HEK293 (cell line): ENCODE measurements around the gene LRP1B.

Experiments used
- BCL11B ChIP-seq: fragments of 450-650 bp; formaldehyde crosslinking; IDR thresholded peaks from 2 replicates; pipeline ENCODE4 v1.5.1; 2016; ENCODE audit warnings: low read depth, missing biosample characterization, missing genetic modification characterization
- GFI1B ChIP-seq: fragments of 450-650 bp; formaldehyde crosslinking; IDR thresholded peaks from 2 replicates; pipeline ENCODE4 v1.5.1; 2016; ENCODE audit warnings: missing biosample characterization, missing genetic modification characterization
- MEIS1 ChIP-seq: sonication (generic); formaldehyde crosslinking; IDR thresholded peaks from 2 replicates; pipeline ENCODE4 v1.8.1; 2022; ENCODE audit warnings: missing genetic modification reagents, mild to moderate bottlenecking, borderline replicate concordance
- MZF1 ChIP-seq: fragments of 450-650 bp; formaldehyde crosslinking; IDR thresholded peaks from 2 replicates; pipeline ENCODE4 v1.5.1; 2017; ENCODE audit warnings: missing biosample characterization, missing genetic modification characterization, borderline replicate concordance
- SALL2 ChIP-seq: fragments of 450-650 bp; formaldehyde crosslinking; IDR thresholded peaks from 2 replicates; pipeline ENCODE4 v1.5.0; 2017; ENCODE audit warnings: missing biosample characterization, mild to moderate bottlenecking, missing genetic modification characterization, borderline replicate concordance
- SP3 ChIP-seq: fragments of 450-650 bp; formaldehyde crosslinking; IDR thresholded peaks from 2 replicates; pipeline ENCODE4 v1.5.1; 2016; ENCODE audit warnings: missing biosample characterization, missing genetic modification characterization
- YY2 ChIP-seq: fragments of 450-650 bp; formaldehyde crosslinking; IDR thresholded peaks from 2 replicates; pipeline ENCODE4 v1.5.1; 2016; ENCODE audit warnings: missing biosample characterization, missing genetic modification characterization
- ZBTB17 ChIP-seq: fragments of 450-650 bp; formaldehyde crosslinking; IDR thresholded peaks from 2 replicates; pipeline ENCODE4 v1.5.1; 2016; ENCODE audit warnings: missing biosample characterization, missing genetic modification characterization
- ZNF112 ChIP-seq: fragments of 450-650 bp; formaldehyde crosslinking; IDR thresholded peaks from 2 replicates; pipeline ENCODE4 v1.5.0; 2017; ENCODE audit warnings: missing biosample characterization, missing genetic modification characterization
- ZNF202 ChIP-seq: fragments of 450-650 bp; formaldehyde crosslinking; IDR thresholded peaks from 2 replicates; pipeline ENCODE4 v1.5.1; 2016; ENCODE audit warnings: missing biosample characterization, missing genetic modification characterization, borderline replicate concordance
- ZNF335 ChIP-seq: fragments of 450-650 bp; formaldehyde crosslinking; conservative IDR thresholded peaks from 2 replicates; pipeline ENCODE4 v1.5.1; 2016; ENCODE audit warnings: missing biosample characterization, missing genetic modification characterization
- ZNF366 ChIP-seq: fragments of 450-650 bp; formaldehyde crosslinking; conservative IDR thresholded peaks from 2 replicates; pipeline ENCODE4 v1.5.1; 2016; ENCODE audit warnings: missing biosample characterization, missing genetic modification characterization
- ZNF48 ChIP-seq: fragments of 450-650 bp; formaldehyde crosslinking; IDR thresholded peaks from 2 replicates; pipeline ENCODE4 v1.5.1; 2016; ENCODE audit warnings: missing biosample characterization, missing genetic modification characterization
- ZNF501 ChIP-seq: fragments of 450-650 bp; formaldehyde crosslinking; IDR thresholded peaks from 2 replicates; pipeline ENCODE4 v1.5.1; 2016; ENCODE audit warnings: missing biosample characterization, missing genetic modification characterization
- ZNF621 ChIP-seq: fragments of 450-650 bp; formaldehyde crosslinking; IDR thresholded peaks from 2 replicates; pipeline ENCODE4 v1.5.1; 2017; ENCODE audit warnings: missing biosample characterization, missing genetic modification characterization
- ZNF626 ChIP-seq: fragments of 450-650 bp; sonication (Bioruptor Pico); formaldehyde crosslinking; IDR thresholded peaks from 2 replicates; pipeline ENCODE4 v1.5.1; 2018; ENCODE audit warnings: missing biosample characterization, missing genetic modification characterization, inconsistent platforms
- ZNF658 ChIP-seq: fragments of 450-650 bp; formaldehyde crosslinking; IDR thresholded peaks from 2 replicates; pipeline ENCODE4; 2016; ENCODE audit warnings: missing biosample characterization, missing genetic modification characterization
- ZNF76 ChIP-seq: fragments of 450-650 bp; formaldehyde crosslinking; IDR thresholded peaks from 2 replicates; pipeline ENCODE4; 2016; ENCODE audit warnings: low read depth, missing biosample characterization, missing genetic modification characterization, borderline replicate concordance
- ZNF768 ChIP-seq: fragments of 450-650 bp; formaldehyde crosslinking; IDR thresholded peaks from 2 replicates; pipeline ENCODE4 v1.5.1; 2018; ENCODE audit warnings: missing biosample characterization, mild to moderate bottlenecking, missing genetic modification characterization
- ZNF792 ChIP-seq: fragments of 450-650 bp; formaldehyde crosslinking; IDR thresholded peaks from 2 replicates; pipeline ENCODE4 v1.5.1; 2016; ENCODE audit warnings: missing biosample characterization, missing genetic modification characterization
- ZSCAN30 ChIP-seq: fragments of 450-650 bp; IDR thresholded peaks from 2 replicates; pipeline ENCODE4 v1.5.1; 2018; ENCODE audit warnings: missing biosample characterization, mild to moderate bottlenecking, missing genetic modification characterization, moderate library complexity
- TF ChIP-seq, protein P1 (sequence below): fragments of 450-650 bp; formaldehyde crosslinking; IDR thresholded peaks from 2 replicates; pipeline ENCODE4 v1.5.1; 2016; ENCODE audit warnings: missing biosample characterization, missing genetic modification characterization
- TF ChIP-seq, protein P2 (sequence below): fragments of 450-650 bp; formaldehyde crosslinking; IDR thresholded peaks from 2 replicates; pipeline ENCODE4 v1.5.1; 2017; ENCODE audit warnings: missing biosample characterization, missing genetic modification characterization
- TF ChIP-seq, protein P3 (sequence below): fragments of 450-650 bp; formaldehyde crosslinking; IDR thresholded peaks from 2 replicates; pipeline ENCODE4 v1.5.1; 2016; ENCODE audit warnings: missing biosample characterization, missing genetic modification characterization
- TF ChIP-seq, protein P4 (sequence below): fragments of 450-650 bp; IDR thresholded peaks from 2 replicates; pipeline ENCODE4 v1.5.1; 2018; ENCODE audit warnings: missing biosample characterization, mild to moderate bottlenecking, missing genetic modification characterization
- TF ChIP-seq, protein P5 (sequence below): fragments of 450-650 bp; formaldehyde crosslinking; IDR thresholded peaks from 2 replicates; pipeline ENCODE4 v1.5.1; 2016; ENCODE audit warnings: missing biosample characterization, missing genetic modification characterization
- TF ChIP-seq, protein P6 (sequence below): fragments of 450-650 bp; formaldehyde crosslinking; IDR thresholded peaks from 2 replicates; pipeline ENCODE4 v1.5.1; 2016; ENCODE audit warnings: missing biosample characterization, missing genetic modification characterization

Gene LRP1B

DNA sequence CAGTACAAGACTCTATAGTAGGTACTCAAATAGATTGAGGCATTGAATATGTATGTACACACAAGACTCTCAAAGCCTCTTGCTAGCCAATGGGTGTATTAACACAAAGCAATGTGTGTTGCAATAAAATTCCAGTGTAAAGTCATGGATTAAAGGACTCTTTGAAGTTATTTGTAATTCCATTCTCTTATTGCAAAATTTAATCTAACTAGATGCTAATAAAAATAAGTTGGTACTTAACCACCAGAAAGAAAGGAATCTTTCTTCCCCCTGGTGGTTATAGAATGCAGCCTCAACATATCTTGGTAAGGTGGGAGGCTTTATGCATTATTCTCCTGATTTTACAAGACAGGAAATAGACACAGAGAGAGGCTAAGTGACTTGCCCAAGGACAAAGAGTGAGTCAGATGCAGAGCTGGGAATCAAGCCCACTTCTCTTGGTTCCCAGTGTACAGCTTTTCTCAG lies 18.0 kb downstream of the LRP1B start (continued):
- no peak for TF ChIP-seq ZNF112 (tag by site-specific recombination)
- no peak for TF ChIP-seq MEIS1 (CRISPR knock-in tag)
- TF ChIP-seq, protein P1, sequence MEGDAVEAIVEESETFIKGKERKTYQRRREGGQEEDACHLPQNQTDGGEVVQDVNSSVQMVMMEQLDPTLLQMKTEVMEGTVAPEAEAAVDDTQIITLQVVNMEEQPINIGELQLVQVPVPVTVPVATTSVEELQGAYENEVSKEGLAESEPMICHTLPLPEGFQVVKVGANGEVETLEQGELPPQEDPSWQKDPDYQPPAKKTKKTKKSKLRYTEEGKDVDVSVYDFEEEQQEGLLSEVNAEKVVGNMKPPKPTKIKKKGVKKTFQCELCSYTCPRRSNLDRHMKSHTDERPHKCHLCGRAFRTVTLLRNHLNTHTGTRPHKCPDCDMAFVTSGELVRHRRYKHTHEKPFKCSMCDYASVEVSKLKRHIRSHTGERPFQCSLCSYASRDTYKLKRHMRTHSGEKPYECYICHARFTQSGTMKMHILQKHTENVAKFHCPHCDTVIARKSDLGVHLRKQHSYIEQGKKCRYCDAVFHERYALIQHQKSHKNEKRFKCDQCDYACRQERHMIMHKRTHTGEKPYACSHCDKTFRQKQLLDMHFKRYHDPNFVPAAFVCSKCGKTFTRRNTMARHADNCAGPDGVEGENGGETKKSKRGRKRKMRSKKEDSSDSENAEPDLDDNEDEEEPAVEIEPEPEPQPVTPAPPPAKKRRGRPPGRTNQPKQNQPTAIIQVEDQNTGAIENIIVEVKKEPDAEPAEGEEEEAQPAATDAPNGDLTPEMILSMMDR (tag by site-specific recombination) = peak; percentile 34; the same call in 1 of the 2 replicates
- TF ChIP-seq, protein P2, sequence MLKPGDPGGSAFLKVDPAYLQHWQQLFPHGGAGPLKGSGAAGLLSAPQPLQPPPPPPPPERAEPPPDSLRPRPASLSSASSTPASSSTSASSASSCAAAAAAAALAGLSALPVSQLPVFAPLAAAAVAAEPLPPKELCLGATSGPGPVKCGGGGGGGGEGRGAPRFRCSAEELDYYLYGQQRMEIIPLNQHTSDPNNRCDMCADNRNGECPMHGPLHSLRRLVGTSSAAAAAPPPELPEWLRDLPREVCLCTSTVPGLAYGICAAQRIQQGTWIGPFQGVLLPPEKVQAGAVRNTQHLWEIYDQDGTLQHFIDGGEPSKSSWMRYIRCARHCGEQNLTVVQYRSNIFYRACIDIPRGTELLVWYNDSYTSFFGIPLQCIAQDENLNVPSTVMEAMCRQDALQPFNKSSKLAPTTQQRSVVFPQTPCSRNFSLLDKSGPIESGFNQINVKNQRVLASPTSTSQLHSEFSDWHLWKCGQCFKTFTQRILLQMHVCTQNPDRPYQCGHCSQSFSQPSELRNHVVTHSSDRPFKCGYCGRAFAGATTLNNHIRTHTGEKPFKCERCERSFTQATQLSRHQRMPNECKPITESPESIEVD (tag by site-specific recombination) = peak; percentile 51
- peak; percentile 39; the same call in 1 of the 2 replicates for TF ChIP-seq MZF1 (tag by site-specific recombination)
- TF ChIP-seq, protein P3, sequence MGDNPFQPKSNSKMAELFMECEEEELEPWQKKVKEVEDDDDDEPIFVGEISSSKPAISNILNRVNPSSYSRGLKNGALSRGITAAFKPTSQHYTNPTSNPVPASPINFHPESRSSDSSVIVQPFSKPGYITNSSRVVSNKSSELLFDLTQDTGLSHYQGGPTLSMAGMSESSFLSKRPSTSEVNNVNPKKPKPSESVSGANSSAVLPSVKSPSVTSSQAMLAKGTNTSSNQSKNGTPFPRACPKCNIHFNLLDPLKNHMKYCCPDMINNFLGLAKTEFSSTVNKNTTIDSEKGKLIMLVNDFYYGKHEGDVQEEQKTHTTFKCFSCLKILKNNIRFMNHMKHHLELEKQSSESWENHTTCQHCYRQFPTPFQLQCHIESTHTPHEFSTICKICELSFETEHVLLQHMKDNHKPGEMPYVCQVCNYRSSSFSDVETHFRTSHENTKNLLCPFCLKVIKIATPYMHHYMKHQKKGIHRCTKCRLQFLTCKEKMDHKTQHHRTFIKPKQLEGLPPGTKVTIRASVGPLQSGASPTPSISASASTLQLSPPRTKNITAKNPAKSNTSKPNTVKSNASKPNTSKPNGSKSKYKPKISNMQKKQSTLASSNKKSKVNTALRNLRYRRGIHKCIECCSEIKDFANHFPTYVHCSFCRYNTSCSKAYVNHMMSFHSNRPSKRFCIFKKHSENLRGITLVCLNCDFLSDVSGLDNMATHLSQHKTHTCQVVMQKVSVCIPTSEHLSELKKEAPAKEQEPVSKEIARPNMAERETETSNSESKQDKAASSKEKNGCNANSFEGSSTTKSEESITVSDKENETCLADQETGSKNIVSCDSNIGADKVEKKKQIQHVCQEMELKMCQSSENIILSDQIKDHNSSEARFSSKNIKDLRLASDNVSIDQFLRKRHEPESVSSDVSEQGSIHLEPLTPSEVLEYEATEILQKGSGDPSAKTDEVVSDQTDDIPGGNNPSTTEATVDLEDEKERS (tag by site-specific recombination) = no peak
- no peak for TF ChIP-seq YY2
- TF ChIP-seq ZNF792 = no peak
- TF ChIP-seq, protein P4, sequence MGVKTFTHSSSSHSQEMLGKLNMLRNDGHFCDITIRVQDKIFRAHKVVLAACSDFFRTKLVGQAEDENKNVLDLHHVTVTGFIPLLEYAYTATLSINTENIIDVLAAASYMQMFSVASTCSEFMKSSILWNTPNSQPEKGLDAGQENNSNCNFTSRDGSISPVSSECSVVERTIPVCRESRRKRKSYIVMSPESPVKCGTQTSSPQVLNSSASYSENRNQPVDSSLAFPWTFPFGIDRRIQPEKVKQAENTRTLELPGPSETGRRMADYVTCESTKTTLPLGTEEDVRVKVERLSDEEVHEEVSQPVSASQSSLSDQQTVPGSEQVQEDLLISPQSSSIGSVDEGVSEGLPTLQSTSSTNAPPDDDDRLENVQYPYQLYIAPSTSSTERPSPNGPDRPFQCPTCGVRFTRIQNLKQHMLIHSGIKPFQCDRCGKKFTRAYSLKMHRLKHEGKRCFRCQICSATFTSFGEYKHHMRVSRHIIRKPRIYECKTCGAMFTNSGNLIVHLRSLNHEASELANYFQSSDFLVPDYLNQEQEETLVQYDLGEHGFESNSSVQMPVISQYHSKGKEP (tag by site-specific recombination) = peak; percentile 43; the same call in 1 of the 2 replicates
- TF ChIP-seq, protein P5, sequence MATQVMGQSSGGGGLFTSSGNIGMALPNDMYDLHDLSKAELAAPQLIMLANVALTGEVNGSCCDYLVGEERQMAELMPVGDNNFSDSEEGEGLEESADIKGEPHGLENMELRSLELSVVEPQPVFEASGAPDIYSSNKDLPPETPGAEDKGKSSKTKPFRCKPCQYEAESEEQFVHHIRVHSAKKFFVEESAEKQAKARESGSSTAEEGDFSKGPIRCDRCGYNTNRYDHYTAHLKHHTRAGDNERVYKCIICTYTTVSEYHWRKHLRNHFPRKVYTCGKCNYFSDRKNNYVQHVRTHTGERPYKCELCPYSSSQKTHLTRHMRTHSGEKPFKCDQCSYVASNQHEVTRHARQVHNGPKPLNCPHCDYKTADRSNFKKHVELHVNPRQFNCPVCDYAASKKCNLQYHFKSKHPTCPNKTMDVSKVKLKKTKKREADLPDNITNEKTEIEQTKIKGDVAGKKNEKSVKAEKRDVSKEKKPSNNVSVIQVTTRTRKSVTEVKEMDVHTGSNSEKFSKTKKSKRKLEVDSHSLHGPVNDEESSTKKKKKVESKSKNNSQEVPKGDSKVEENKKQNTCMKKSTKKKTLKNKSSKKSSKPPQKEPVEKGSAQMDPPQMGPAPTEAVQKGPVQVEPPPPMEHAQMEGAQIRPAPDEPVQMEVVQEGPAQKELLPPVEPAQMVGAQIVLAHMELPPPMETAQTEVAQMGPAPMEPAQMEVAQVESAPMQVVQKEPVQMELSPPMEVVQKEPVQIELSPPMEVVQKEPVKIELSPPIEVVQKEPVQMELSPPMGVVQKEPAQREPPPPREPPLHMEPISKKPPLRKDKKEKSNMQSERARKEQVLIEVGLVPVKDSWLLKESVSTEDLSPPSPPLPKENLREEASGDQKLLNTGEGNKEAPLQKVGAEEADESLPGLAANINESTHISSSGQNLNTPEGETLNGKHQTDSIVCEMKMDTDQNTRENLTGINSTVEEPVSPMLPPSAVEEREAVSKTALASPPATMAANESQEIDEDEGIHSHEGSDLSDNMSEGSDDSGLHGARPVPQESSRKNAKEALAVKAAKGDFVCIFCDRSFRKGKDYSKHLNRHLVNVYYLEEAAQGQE (tag by site-specific recombination) = no peak
- no peak for TF ChIP-seq ZSCAN30
- TF ChIP-seq, protein P6, sequence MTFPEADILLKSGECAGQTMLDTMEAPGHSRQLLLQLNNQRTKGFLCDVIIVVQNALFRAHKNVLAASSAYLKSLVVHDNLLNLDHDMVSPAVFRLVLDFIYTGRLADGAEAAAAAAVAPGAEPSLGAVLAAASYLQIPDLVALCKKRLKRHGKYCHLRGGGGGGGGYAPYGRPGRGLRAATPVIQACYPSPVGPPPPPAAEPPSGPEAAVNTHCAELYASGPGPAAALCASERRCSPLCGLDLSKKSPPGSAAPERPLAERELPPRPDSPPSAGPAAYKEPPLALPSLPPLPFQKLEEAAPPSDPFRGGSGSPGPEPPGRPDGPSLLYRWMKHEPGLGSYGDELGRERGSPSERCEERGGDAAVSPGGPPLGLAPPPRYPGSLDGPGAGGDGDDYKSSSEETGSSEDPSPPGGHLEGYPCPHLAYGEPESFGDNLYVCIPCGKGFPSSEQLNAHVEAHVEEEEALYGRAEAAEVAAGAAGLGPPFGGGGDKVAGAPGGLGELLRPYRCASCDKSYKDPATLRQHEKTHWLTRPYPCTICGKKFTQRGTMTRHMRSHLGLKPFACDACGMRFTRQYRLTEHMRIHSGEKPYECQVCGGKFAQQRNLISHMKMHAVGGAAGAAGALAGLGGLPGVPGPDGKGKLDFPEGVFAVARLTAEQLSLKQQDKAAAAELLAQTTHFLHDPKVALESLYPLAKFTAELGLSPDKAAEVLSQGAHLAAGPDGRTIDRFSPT = no peak
- no peak for TF ChIP-seq ZNF626
- no peak for TF ChIP-seq SALL2
- TF ChIP-seq ZNF48 (tag by site-specific recombination) = no peak
- TF ChIP-seq ZNF366 (tag by site-specific recombination) = 0 out of 2 replicates have a peak, but pooled peaks have one; percentile 43
- TF ChIP-seq ZNF621 (tag by site-specific recombination) = no peak
- TF ChIP-seq BCL11B (tag by site-specific recombination) = peak; percentile 37; the same call in 1 of the 2 replicates
- TF ChIP-seq ZNF658 (tag by site-specific recombination) = no peak
- 0 out of 2 replicates have a peak, but pooled peaks have one; percentile 33 for TF ChIP-seq ZBTB17 (tag by site-specific recombination)
- no peak for TF ChIP-seq ZNF76
- TF ChIP-seq ZNF501 = no peak
- no peak for TF ChIP-seq SP3 (tag by site-specific recombination)
- TF ChIP-seq ZNF768 (tag by site-specific recombination) = no peak
- TF ChIP-seq ZNF335 = no peak
- no peak for TF ChIP-seq ZNF202 (tag by site-specific recombination)
- no peak for TF ChIP-seq GFI1B
